GM12878 (cell line): ENCODE results near the gene CACHD1. TPM values are rescaled to one million over a fixed set of nuclear protein-coding genes. Genes with fewer than 3 reads are reported as not detected.

ENCODE experiments used
- ATAC-seq: fragments of 200-7000 bp; cut with Tn5 transposase; 3 replicates; pipeline ENCODE4 v1.9.1; 2020; ENCODE audit warnings: mild to moderate bottlenecking, moderate library complexity
- BruUV-seq: library from RNA; stranded (reverse); fragments of 400-500 nt; replicated peaks from 2 replicates; lab custom pipeline; 2021; lab: Mats Ljungman, UMichigan
- CTCF ChIA-PET: fragments of 300-600 bp; sonication (Branson Sonifier 250); formaldehyde crosslinking; extraction: SDS; loops from one replicate; lab custom pipeline; 2021; ENCODE audit warnings: inconsistent platforms; lab: Yijun Ruan, JAX
- POLR2A ChIA-PET: fragments of 350-600 bp; formaldehyde crosslinking; extraction: SDS; loops from one replicate; lab custom pipeline; 2021; ENCODE audit warnings: inconsistent platforms; lab: Charles Lee
- RAD21 ChIA-PET: fragments of 300-600 bp; sonication (Branson Sonifier 250); formaldehyde crosslinking; loops from one replicate; lab custom pipeline; 2023; ENCODE audit warnings: antibody characterized with exemption; ENCODE audit not compliant: unreplicated experiment; lab: Charles Lee
- SMC1A ChIA-PET: fragments of 300-600 bp; sonication (Branson Sonifier 250); formaldehyde crosslinking; loops from one replicate; lab custom pipeline; 2023; ENCODE audit not compliant: unreplicated experiment, uncharacterized antibody; lab: Charles Lee
- DNase-seq: peaks from one replicate; pipeline ENCODE4 v3.0.0-alpha.2; 2011; ENCODE audit warnings: low read depth, low spot score
- FAIRE-seq: peaks from 3 replicates; lab custom pipeline; 2011; peaks lifted over from hg19 to GRCh38; lab: Jason Lieb, UNC
- H2AFZ ChIP-seq: 2 replicates; pipeline ENCODE4 v1.6.0; 2011; ENCODE audit warnings: low read depth, low read length, control low read depth; ENCODE audit not compliant: control insufficient read depth
- H3K27ac ChIP-seq: 2 replicates; pipeline ENCODE4 v1.5.1; 2011; ENCODE audit warnings: control low read depth; ENCODE audit not compliant: control insufficient read depth, insufficient read depth
- H3K27me3 ChIP-seq, 2 experiments: replicated peaks in 1 of 2; 2 replicates each; pipeline versions ENCODE4 v1.6.0 to v1.6.1; 2011; ENCODE audit warnings: low read length in 1 of 2; ENCODE audit not compliant: control insufficient read depth in 2 of 2, insufficient read depth in 2 of 2
- H3K36me3 ChIP-seq, 2 experiments: 2 replicates each; pipeline ENCODE4 v1.5.1; 2011; ENCODE audit warnings: low read length in 1 of 2; ENCODE audit not compliant: control insufficient read depth in 2 of 2, insufficient read depth in 2 of 2
- H3K4me1 ChIP-seq: 2 replicates; pipeline ENCODE4 v1.6.1; 2011; ENCODE audit warnings: mild to moderate bottlenecking, low read length, moderate library complexity, mixed read lengths; ENCODE audit not compliant: control insufficient read depth, insufficient read depth
- H3K4me2 ChIP-seq: 2 replicates; pipeline ENCODE4 v1.6.0; 2011; ENCODE audit warnings: control low read depth; ENCODE audit not compliant: control insufficient read depth, insufficient read depth
- H3K4me3 ChIP-seq: fragments of 200-600 bp; sonication (generic); 2 replicates; pipeline ENCODE4 v1.5.1; 2016
- H3K79me2 ChIP-seq: 2 replicates; pipeline ENCODE4 v1.6.0; 2011; ENCODE audit warnings: low read length; ENCODE audit not compliant: control insufficient read depth, insufficient read depth
- H3K9ac ChIP-seq: 2 replicates; pipeline ENCODE4 v1.8.0; 2011; ENCODE audit warnings: low read length, control low read depth, mixed read lengths; ENCODE audit not compliant: control insufficient read depth, insufficient read depth
- H3K9me3 ChIP-seq: replicated peaks from 3 replicates; pipeline ENCODE4 v1.5.1; 2011; ENCODE audit warnings: mild to moderate bottlenecking, low read length; ENCODE audit not compliant: control insufficient read depth, insufficient read depth
- H4K20me1 ChIP-seq: 2 replicates; pipeline ENCODE4 v1.6.0; 2011; ENCODE audit not compliant: control insufficient read depth, insufficient read depth
- ATF2 ChIP-seq: IDR thresholded peaks from 2 replicates; pipeline ENCODE4 v1.6.1; 2012; ENCODE audit warnings: low read length, inconsistent platforms
- CHD2 ChIP-seq: IDR thresholded peaks from 2 replicates; pipeline ENCODE4 v1.6.1; 2011; ENCODE audit warnings: low read depth, low read length, improper control_type of control experiment, borderline replicate concordance
- E2F8 ChIP-seq: fragments of 450-650 bp; IDR thresholded peaks from 2 replicates; pipeline ENCODE4 v1.6.1; 2018; ENCODE audit warnings: mild to moderate bottlenecking, low read depth, moderate library complexity; ENCODE audit not compliant: partially characterized antibody
- EZH2 ChIP-seq: IDR thresholded peaks from 2 replicates; pipeline ENCODE4 v1.6.1; 2012; ENCODE audit warnings: low read depth, mild to moderate bottlenecking, control low read depth, inconsistent platforms, low read length, borderline replicate concordance; ENCODE audit not compliant: control insufficient read depth
- HSF1 ChIP-seq: fragments of 150-350 bp; IDR thresholded peaks from 2 replicates; pipeline ENCODE4 v1.6.1; 2014; ENCODE audit warnings: mild to moderate bottlenecking, low read depth, low read length
- KAT2A ChIP-seq: conservative IDR thresholded peaks from 2 replicates; pipeline ENCODE4 v1.6.1; 2011; ENCODE audit warnings: low read depth, low read length; ENCODE audit not compliant: control insufficient read depth
- POLR2AphosphoS5 ChIP-seq: IDR thresholded peaks from 2 replicates; pipeline ENCODE4 v1.6.1; 2011; ENCODE audit warnings: mild to moderate bottlenecking, low read length, inconsistent platforms
- PRDM15 ChIP-seq: fragments of 450-650 bp; formaldehyde crosslinking; IDR thresholded peaks from 2 replicates; pipeline ENCODE4 v1.4.0; 2020; ENCODE audit warnings: mild to moderate bottlenecking, moderate library complexity
- SIN3A ChIP-seq: IDR thresholded peaks from 2 replicates; pipeline ENCODE4 v1.6.1; 2012; ENCODE audit warnings: low read depth, low read length, improper control_type of control experiment
- SMARCA5 ChIP-seq: fragments of 450-650 bp; IDR thresholded peaks from 2 replicates; pipeline ENCODE4 v1.6.1; 2017; ENCODE audit warnings: mild to moderate bottlenecking
- SPI1 ChIP-seq: IDR thresholded peaks from 2 replicates; pipeline ENCODE4 v1.6.1; 2011; ENCODE audit warnings: low read depth, mild to moderate bottlenecking, low read length, moderate library complexity, borderline replicate concordance; ENCODE audit not compliant: insufficient read depth
- SUZ12 ChIP-seq: fragments of 200-600 bp; sonication (generic); IDR thresholded peaks from one replicate; pipeline ENCODE4 v1.6.1; 2018; ENCODE audit warnings: antibody characterized with exemption, mild to moderate bottlenecking; ENCODE audit not compliant: unreplicated experiment
- ZNF24 ChIP-seq: fragments of 450-650 bp; IDR thresholded peaks from 2 replicates; pipeline ENCODE4 v1.6.1; 2017; ENCODE audit warnings: antibody characterized with exemption, mild to moderate bottlenecking
- WGBS: methylation state at CpG from one replicate; pipeline ENCODE4 v1.1.6; 2016; ENCODE audit warnings: low lambda C conversion rate; ENCODE audit not compliant: insufficient replicate concordance, insufficient coverage; ENCODE audit errors: missing lambda C conversion rate; 5-methylcytosine and 5-hydroxymethylcytosine counted together
- in situ Hi-C: fragments of 300-500 bp; cut with MboI; formaldehyde crosslinking; loops from 9 replicates; pipeline ENCODE4 v1.14.3; 2018; ENCODE audit warnings: mixed read lengths
- intact Hi-C: fragments of 100-400 bp; cut with micrococcal nuclease; formaldehyde crosslinking; loops from one replicate; pipeline ENCODE4 v1.14.2; 2022; ENCODE audit not compliant: unreplicated experiment
- polyA plus RNA-seq, 11 experiments: library from polyadenylated mRNA; depleted of rRNA in 4 of 11; unstranded in 6 of 11; stranded (reverse) in 5 of 11; fragments of >200 nt; fragmentation: Nextera tagmentation in 4 of 11; fragmentation: Illumina TruSeq in 1 of 11; extraction: Ambion mirVana in 4 of 11; extraction: Trizol in 1 of 11; gene quantifications; 1 replicate in 1 of 11; 2 replicates in 10 of 11; pipeline versions ENCODE4 v1.2.1 to v1.2.3, GENCODE V29; 2011 to 2016; ENCODE audit warnings: inconsistent platforms in 2 of 11, missing spikeins in 2 of 11, low read depth in 1 of 11
- total RNA-seq, 4 experiments: library from RNA; depleted of rRNA in 3 of 4; stranded (reverse); fragments of >200 nt in 3 of 4; fragmentation: Illumina TruSeq in 1 of 4; extraction: Trizol in 1 of 4; gene quantifications; 2 replicates each; pipeline versions ENCODE4 v1.2.1 to v1.2.3, GENCODE V29; 2013 to 2021

CACHD1 gene
- total and polyA plus RNA-seq, 10 of the 15 experiments (the other 5 are each of a cell fraction or from before 2014, with no cell fraction given): 0.03 TPM; not detected in 9

- ChIA-PET CTCF (interaction anchor here (0.9 to 1.2 kb wide), 2 partner anchors 88 to 120 kb away, joined by 3 read pairs; no protein-coding TSS in a partner anchor), SMC1A (interaction anchor here (0.6 kb wide), 2 partner anchors 79 to 217 kb away, joined by 3 to 4 read pairs; no protein-coding TSS in a partner anchor)
- TF ChIP-seq PRDM15 (no peak), SMARCA5 (no peak), E2F8 (no peak), POLR2AphosphoS5 (no peak), HSF1 (no peak), KAT2A (no peak), CHD2 (no peak), SPI1 (no peak), EZH2 (no peak), ATF2 (no peak), SUZ12 (no peak), SIN3A (no peak), ZNF24 (no peak)
Measured at GRCh38 chr1:64496606-64497005, 26.7 kb downstream of the CACHD1 start.

More at GRCh38 chr1:64496606-64497005, 26.7 kb downstream of the CACHD1 start:
- no peak overlapping the region for H3K4me3 ChIP-seq
- DNase-seq: no peak
- H3K36me3 ChIP-seq: no peaks in the 10 kb centered on the region
- no peaks in the 10 kb centered on the region for H3K9me3 ChIP-seq
- 9% methylated on average over 4 of the region's 4 CpGs for WGBS
- intact Hi-C loops: no loop called here
- H3K4me1 ChIP-seq: no peaks in the 10 kb centered on the region
- POLR2A ChIA-PET: interaction anchor here (0.6 kb wide), 1 partner anchor 10 kb away, joined by 3 read pairs; no protein-coding TSS in a partner anchor
- H3K27ac ChIP-seq: no peak overlapping the region
- H4K20me1 ChIP-seq: no peaks in the 10 kb centered on the region
- FAIRE-seq: no peak
- H3K79me2 ChIP-seq: no peaks in the 10 kb centered on the region
- no peak overlapping the region for H2AFZ ChIP-seq
- ATAC-seq: no peak
- in situ Hi-C loops: no loop called here
- H3K4me2 ChIP-seq: no peak overlapping the region
- RAD21 ChIA-PET: interaction anchor here (0.6 kb wide), 1 partner anchor 949 kb away, joined by 3 read pairs; no protein-coding TSS in a partner anchor
- BruUV-seq: no TSS peak
- H3K27me3 ChIP-seq: no peaks in the 10 kb centered on the region
- no peak overlapping the region for H3K9ac ChIP-seq
